ENCODE data around the gene NOB1.

Gene NOB1

DNA sequence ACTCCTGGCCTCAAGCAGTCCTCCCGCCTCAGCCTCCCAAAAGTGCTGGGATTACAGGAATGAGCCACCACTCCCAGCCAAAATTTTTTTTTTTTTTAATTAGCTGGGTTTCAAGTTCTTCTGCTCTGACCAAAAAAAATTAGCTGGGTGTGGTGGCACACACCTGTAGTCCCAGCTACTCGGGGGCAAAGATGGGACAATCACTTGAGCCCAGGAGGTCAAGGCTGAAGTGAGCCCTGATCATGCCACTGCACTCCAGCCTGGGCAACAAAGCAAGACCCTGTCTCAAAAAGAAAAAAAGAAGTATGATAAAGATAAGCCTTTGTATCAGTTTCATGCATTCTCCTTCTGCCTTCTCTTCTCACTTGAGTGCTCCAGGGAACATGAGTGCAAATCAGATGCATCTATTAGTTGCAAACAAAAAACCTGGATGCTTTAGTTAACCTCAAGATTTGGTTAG lies 30.3 kb downstream of the NOB1 start:
- Histone ChIP-seq H3F3A (ENCODE audit: insufficient read depth, low read length) (no peaks in the 10 kb centered on the region), H3K4me3 (ENCODE audit: low read depth, low read length, poor library complexity, severe bottlenecking) (no peak overlapping the region), H3K4me1 (ENCODE audit: insufficient read depth, low read length, severe bottlenecking) (peaks cover 26% of the 10 kb centered on the region)

DNA sequence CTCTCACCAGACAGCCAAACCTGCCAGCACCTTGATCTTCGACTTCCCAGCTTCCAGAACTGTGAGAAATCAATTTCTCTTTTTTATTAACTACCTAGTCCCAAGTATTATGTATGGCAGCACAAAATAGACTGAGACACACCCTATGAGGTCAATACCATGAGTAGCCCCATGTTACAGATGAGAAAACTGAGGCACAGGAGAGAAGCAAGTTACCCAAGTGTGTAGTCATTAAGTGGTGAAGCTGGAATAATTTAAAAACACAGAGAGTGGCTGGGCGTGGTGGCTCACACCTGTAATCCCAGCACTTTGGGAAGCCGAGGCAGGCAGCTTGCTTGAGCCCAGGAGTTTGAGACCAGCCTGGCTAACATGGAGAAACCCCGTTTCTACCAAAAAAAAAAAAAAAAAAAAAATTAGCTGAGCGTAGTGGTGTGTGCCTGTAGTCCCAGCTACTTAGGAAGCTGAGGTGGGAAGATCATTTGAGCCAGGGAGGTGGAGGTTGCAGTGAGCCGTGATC lies 33.2 kb downstream of the NOB1 start:
- no peak for TF ChIP-seq EZH2 (IDR thresholded peaks at IDR 0.05; ENCODE audit: borderline replicate concordance, low read length)
- TF ChIP-seq, protein P1, sequence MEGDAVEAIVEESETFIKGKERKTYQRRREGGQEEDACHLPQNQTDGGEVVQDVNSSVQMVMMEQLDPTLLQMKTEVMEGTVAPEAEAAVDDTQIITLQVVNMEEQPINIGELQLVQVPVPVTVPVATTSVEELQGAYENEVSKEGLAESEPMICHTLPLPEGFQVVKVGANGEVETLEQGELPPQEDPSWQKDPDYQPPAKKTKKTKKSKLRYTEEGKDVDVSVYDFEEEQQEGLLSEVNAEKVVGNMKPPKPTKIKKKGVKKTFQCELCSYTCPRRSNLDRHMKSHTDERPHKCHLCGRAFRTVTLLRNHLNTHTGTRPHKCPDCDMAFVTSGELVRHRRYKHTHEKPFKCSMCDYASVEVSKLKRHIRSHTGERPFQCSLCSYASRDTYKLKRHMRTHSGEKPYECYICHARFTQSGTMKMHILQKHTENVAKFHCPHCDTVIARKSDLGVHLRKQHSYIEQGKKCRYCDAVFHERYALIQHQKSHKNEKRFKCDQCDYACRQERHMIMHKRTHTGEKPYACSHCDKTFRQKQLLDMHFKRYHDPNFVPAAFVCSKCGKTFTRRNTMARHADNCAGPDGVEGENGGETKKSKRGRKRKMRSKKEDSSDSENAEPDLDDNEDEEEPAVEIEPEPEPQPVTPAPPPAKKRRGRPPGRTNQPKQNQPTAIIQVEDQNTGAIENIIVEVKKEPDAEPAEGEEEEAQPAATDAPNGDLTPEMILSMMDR (IDR thresholded peaks at IDR 0.05; ENCODE audit: low read length) = no peak
- Histone ChIP-seq H3K27me3 (ENCODE audit: insufficient read depth, low read length) (no peaks in the 10 kb centered on the region), H3K9ac (ENCODE audit: low read length) (no peak overlapping the region), H2AFZ (ENCODE audit: low read length) (no peak overlapping the region), H4K20me1 (ENCODE audit: insufficient read depth, low read length) (no peaks in the 10 kb centered on the region), H3K27ac (ENCODE audit: low read depth, low read length, poor library complexity, severe bottlenecking) (no peak overlapping the region), H3K4me1 (ENCODE audit: insufficient read depth, low read length, severe bottlenecking) (peaks cover 14% of the 10 kb centered on the region), H3K4me3 (ENCODE audit: low read depth, low read length, poor library complexity, severe bottlenecking) (no peak overlapping the region), H3K79me2 (ENCODE audit: insufficient read depth, low read length) (no peaks in the 10 kb centered on the region), H3F3A (ENCODE audit: insufficient read depth, low read length) (no peaks in the 10 kb centered on the region), H3K9me2 (ENCODE audit: low read depth, low read length) (no peaks in the 10 kb centered on the region), H3K4me2 (ENCODE audit: low read length) (no peak overlapping the region), H3K36me3 (ENCODE audit: insufficient read depth, low read length) (no peaks in the 10 kb centered on the region), H3K9me3 (ENCODE audit: low read length) (no peaks in the 10 kb centered on the region)

More for the DNA sequence above, 30.3 kb downstream of the NOB1 start:
- TF ChIP-seq, protein P1 (IDR thresholded peaks at IDR 0.05; ENCODE audit: low read length) = no peak
- TF ChIP-seq EZH2 (IDR thresholded peaks at IDR 0.05; ENCODE audit: borderline replicate concordance, low read length) = no peak
- Histone ChIP-seq H3K9me2 (ENCODE audit: low read depth, low read length) (no peaks in the 10 kb centered on the region), H3K36me3 (ENCODE audit: insufficient read depth, low read length) (no peaks in the 10 kb centered on the region), H2AFZ (ENCODE audit: low read length) (no peak overlapping the region), H3K27ac (ENCODE audit: low read depth, low read length, poor library complexity, severe bottlenecking) (no peak overlapping the region), H3K4me2 (ENCODE audit: low read length) (no peak overlapping the region), H3K79me2 (ENCODE audit: insufficient read depth, low read length) (no peaks in the 10 kb centered on the region), H4K20me1 (ENCODE audit: insufficient read depth, low read length) (no peaks in the 10 kb centered on the region), H3K27me3 (ENCODE audit: insufficient read depth, low read length) (no peaks in the 10 kb centered on the region), H3K9me3 (ENCODE audit: low read length) (no peaks in the 10 kb centered on the region), H3K9ac (ENCODE audit: low read length) (no peak overlapping the region)

DNA sequence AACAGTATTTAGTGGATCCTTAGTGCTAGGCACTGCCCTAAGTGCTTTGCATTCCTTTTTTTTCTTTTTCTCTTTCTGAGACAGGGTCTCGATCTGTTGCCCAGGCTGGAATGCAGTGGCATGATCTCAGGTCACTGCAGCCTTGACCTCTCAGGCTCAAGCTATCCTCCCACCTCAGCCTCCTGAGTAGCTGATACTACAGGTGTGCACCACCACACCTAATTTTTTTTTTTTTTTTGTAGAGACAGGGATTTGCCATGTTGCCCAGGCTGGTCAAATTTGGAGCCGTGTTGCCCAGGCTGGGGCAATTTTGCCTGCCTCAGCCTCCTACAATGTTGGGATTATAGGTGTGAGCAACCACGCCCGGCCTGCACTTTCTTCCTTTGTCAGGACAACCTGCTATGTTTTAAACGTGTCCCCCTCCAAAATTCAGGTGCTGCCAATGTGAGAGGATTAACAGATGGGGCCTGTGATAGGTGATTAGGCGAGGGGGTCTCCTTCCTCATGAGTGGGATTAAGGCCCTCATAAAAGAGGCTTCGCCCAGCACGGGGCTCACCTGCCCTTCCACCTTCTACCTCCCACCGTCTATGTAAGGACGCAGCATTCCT lies 33.8 kb downstream of the NOB1 start:
- no peaks in the 10 kb centered on the region for H4K20me1 ChIP-seq (ENCODE audit: insufficient read depth, low read length)
- no peaks in the 10 kb centered on the region for H3K9me2 ChIP-seq (ENCODE audit: low read depth, low read length)
- no peak for TF ChIP-seq EZH2 (IDR thresholded peaks at IDR 0.05; ENCODE audit: borderline replicate concordance, low read length)
- TF ChIP-seq, protein P1 (IDR thresholded peaks at IDR 0.05; ENCODE audit: low read length) = no peak
- no peaks in the 10 kb centered on the region for H3K9me3 ChIP-seq (ENCODE audit: low read length)
- H3K4me3 ChIP-seq (ENCODE audit: low read depth, low read length, poor library complexity, severe bottlenecking) = no peak overlapping the region
- H3K4me1 ChIP-seq (ENCODE audit: insufficient read depth, low read length, severe bottlenecking) = peaks cover 11% of the 10 kb centered on the region
- H3F3A ChIP-seq (ENCODE audit: insufficient read depth, low read length) = no peaks in the 10 kb centered on the region
- no peaks in the 10 kb centered on the region for H3K27me3 ChIP-seq (ENCODE audit: insufficient read depth, low read length)
- H3K9ac ChIP-seq (ENCODE audit: low read length) = no peak overlapping the region
- no peak overlapping the region for H3K4me2 ChIP-seq (ENCODE audit: low read length)
- H3K27ac ChIP-seq (ENCODE audit: low read depth, low read length, poor library complexity, severe bottlenecking) = no peak overlapping the region
- H3K36me3 ChIP-seq (ENCODE audit: insufficient read depth, low read length) = no peaks in the 10 kb centered on the region
- no peak overlapping the region for H2AFZ ChIP-seq (ENCODE audit: low read length)
- H3K79me2 ChIP-seq (ENCODE audit: insufficient read depth, low read length) = no peaks in the 10 kb centered on the region

All from OCI-LY1 (cell line).